ENCODE results near the gene PCNT. TPM values are rescaled to one million over a fixed set of nuclear protein-coding genes. Genes with fewer than 3 reads are reported as not detected.
"Not testable (repeated sequence)": the region's sequence is repeated elsewhere in the genome, so short reads cannot be mapped to it uniquely, and the experiment has no call there.

The PCNT gene
- total and polyA plus RNA-seq, 10 donors: 6.4 to 43.7 (median 35.4) TPM

GRCh38 chr21:46448108-46448507, 124.2 kb downstream of the PCNT start:
- peaks cover 0 to 15% (median 0%) of the 10 kb centered on the region in 6 donors for H3K4me1 ChIP-seq
- no peak for DNase-seq
- H3K27ac ChIP-seq: no peak overlapping the region
- WGBS, 5 donors: 95 to 99% (median 95%) methylated on average over 3 to 5 of the region's 5 CpGs
- H3K9me3 ChIP-seq: peaks cover 0 to 27% (median 18%) of the 10 kb centered on the region in 8 donors
- intact Hi-C loops (cut with DNase I; ENCODE audit: low total_unique reads): no loop called here
- no peak overlapping the region for H3K4me3 ChIP-seq
- TF ChIP-seq POLR2A (IDR thresholded peaks at IDR 0.05) (no peak), POLR2AphosphoS5 (IDR thresholded peaks at IDR 0.05) (no peak), CTCF (IDR thresholded peaks at IDR 0.05 in 8 of 11, conservative IDR thresholded peaks at IDR 0.05 in 3 of 11) (no peak)
- H3K27me3 ChIP-seq (replicated peaks in 1 of 7): no peaks in the 10 kb centered on the region
- peaks cover 0 to 52% (median 4%) of the 10 kb centered on the region in 6 donors for H3K36me3 ChIP-seq

- peaks cover 0 to 13% (median 0%) of the 10 kb centered on the region in 6 donors for H3K4me1 ChIP-seq
- H3K9me3 ChIP-seq: peaks cover 0 to 27% (median 18%) of the 10 kb centered on the region in 8 donors
- H3K36me3 ChIP-seq: peaks cover 0 to 49% (median 4%) of the 10 kb centered on the region in 6 donors
- H3K27ac ChIP-seq; H3K4me3 ChIP-seq; H3K27me3 ChIP-seq (replicated peaks in 1 of 7); DNase-seq; intact Hi-C loops (cut with DNase I; ENCODE audit: low total_unique reads): not testable (repeated sequence)
- 95 to 99% (median 98%) methylated on average over 6 of the region's 6 CpGs for WGBS, 5 donors
Measured at GRCh38 chr21:46448855-46449254, 124.9 kb downstream of the PCNT start.

- Histone ChIP-seq H3K4me3 (no peak overlapping the region), H3K36me3 (peaks cover 0 to 22% (median 0%) of the 10 kb centered on the region in 6 donors), H3K9me3 (peaks cover 0 to 23% (median 18%) of the 10 kb centered on the region in 8 donors), H3K4me1 (peaks cover 11 to 48% (median 28%) of the 10 kb centered on the region in 6 donors), H3K27ac (no peak overlapping the region), H3K27me3 (replicated peaks in 1 of 7) (no peaks in the 10 kb centered on the region)
- intact Hi-C loops (cut with DNase I; ENCODE audit: low total_unique reads): no loop called here
- WGBS, 5 donors: 88 to 96% (median 96%) methylated on average over 5 of the region's 5 CpGs
- TF ChIP-seq CTCF (IDR thresholded peaks at IDR 0.05 in 8 of 11, conservative IDR thresholded peaks at IDR 0.05 in 3 of 11) (no peak), POLR2A (IDR thresholded peaks at IDR 0.05) (no peak), POLR2AphosphoS5 (IDR thresholded peaks at IDR 0.05) (no peak)
- no peak for DNase-seq
Measured at GRCh38 chr21:46452710-46453109, 128.8 kb downstream of the PCNT start.

- H3K4me1 ChIP-seq: peaks cover 11 to 54% (median 32%) of the 10 kb centered on the region in 6 donors
- DNase-seq: no peak
- intact Hi-C loops (cut with DNase I; ENCODE audit: low total_unique reads): no loop called here
Measured at GRCh38 chr21:46454142-46454541, 130.2 kb downstream of the PCNT start.

GRCh38 chr21:46454634-46455390, 130.9 kb downstream of the PCNT start:
- H3K27ac ChIP-seq: peak overlapping the region in 1 of 8 donors; percentile 15
- peaks cover 11 to 61% (median 34%) of the 10 kb centered on the region in 6 donors for H3K4me1 ChIP-seq
- TF ChIP-seq CTCF (IDR thresholded peaks at IDR 0.05 in 8 of 11, conservative IDR thresholded peaks at IDR 0.05 in 3 of 11): no peak
- TF ChIP-seq POLR2AphosphoS5 (IDR thresholded peaks at IDR 0.05): no peak
- no peak for TF ChIP-seq POLR2A (IDR thresholded peaks at IDR 0.05)
- H3K27me3 ChIP-seq (replicated peaks in 1 of 7): no peaks in the 10 kb centered on the region
- no peak overlapping the region for H3K4me3 ChIP-seq
- 65 to 86% (median 75%) methylated on average over 4 of the region's 4 CpGs for WGBS, 5 donors
- peaks cover 0 to 19% (median 0%) of the 10 kb centered on the region in 6 donors for H3K36me3 ChIP-seq
- intact Hi-C loops (cut with DNase I; ENCODE audit: low total_unique reads): loop anchor here (5.0 kb wide), 1 partner anchor 133 kb away; the partner anchor contains the start of genes C21orf58 and PCNT
- H3K9me3 ChIP-seq: peaks cover 0 to 3% (median 0%) of the 10 kb centered on the region in 8 donors
- DNase-seq: no peak

More at GRCh38 chr21:46454142-46454541, 130.2 kb downstream of the PCNT start:
- H3K36me3 ChIP-seq: peaks cover 0 to 22% (median 0%) of the 10 kb centered on the region in 6 donors
- H3K27ac ChIP-seq: no peak overlapping the region
- TF ChIP-seq POLR2AphosphoS5 (IDR thresholded peaks at IDR 0.05): no peak
- H3K9me3 ChIP-seq: peaks cover 0 to 10% (median 5%) of the 10 kb centered on the region in 8 donors
- WGBS, 5 donors: 59 to 66% (median 63%) methylated on average over 3 of the region's 3 CpGs
- H3K27me3 ChIP-seq (replicated peaks in 1 of 7): no peaks in the 10 kb centered on the region
- H3K4me3 ChIP-seq: no peak overlapping the region

Data from spleen (tissue), 11 donors.